GM12878 (cell line): ENCODE results near the gene CNST. TPM values are rescaled to one million over a fixed set of nuclear protein-coding genes. Genes with fewer than 3 reads are reported as not detected.

Experiments
- CHD1 ChIP-seq: IDR thresholded peaks from 2 replicates; pipeline ENCODE4 v1.6.1; 2012; ENCODE audit warnings: low read depth, low read length, improper control_type of control experiment
- CTCF ChIP-seq, 3 experiments: IDR thresholded peaks in 2 of 3; conservative IDR thresholded peaks in 1 of 3; 2 replicates each; pipeline ENCODE4 v1.5.1; 2011; ENCODE audit warnings: low read depth in 3 of 3, low read length in 3 of 3, mild to moderate bottlenecking in 3 of 3, control low read depth in 2 of 3, moderate library complexity in 2 of 3, inconsistent platforms in 1 of 3, mixed read lengths in 1 of 3; ENCODE audit not compliant: control insufficient read depth in 2 of 3, insufficient read depth in 1 of 3; ENCODE audit errors: extremely low read depth in 1 of 3
- IKZF2 ChIP-seq, 2 experiments: fragments of 450-650 bp; IDR thresholded peaks; 2 replicates each; pipeline ENCODE4 v1.6.1; 2017; ENCODE audit warnings: mild to moderate bottlenecking in 2 of 2, moderate library complexity in 2 of 2
- LARP7 ChIP-seq: fragments of 450-650 bp; IDR thresholded peaks from 2 replicates; pipeline ENCODE4 v1.6.1; 2017; ENCODE audit warnings: mild to moderate bottlenecking
- MXI1 ChIP-seq: fragments of 150-350 bp; IDR thresholded peaks from 2 replicates; pipeline ENCODE4 v1.6.1; 2011; ENCODE audit warnings: low read depth, mild to moderate bottlenecking, inconsistent platforms, low read length, improper control_type of control experiment
- SIN3A ChIP-seq: IDR thresholded peaks from 2 replicates; pipeline ENCODE4 v1.6.1; 2012; ENCODE audit warnings: low read depth, low read length, improper control_type of control experiment
- TARDBP ChIP-seq: IDR thresholded peaks from 2 replicates; pipeline ENCODE4 v1.6.1; 2016; ENCODE audit warnings: borderline replicate concordance
- ZNF384 ChIP-seq: IDR thresholded peaks from 2 replicates; pipeline ENCODE4 v1.6.1; 2012; ENCODE audit warnings: low read depth, mild to moderate bottlenecking, low read length, improper control_type of control experiment, borderline replicate concordance
- ZNF687 ChIP-seq: fragments of 450-650 bp; IDR thresholded peaks from 2 replicates; pipeline ENCODE4 v1.6.1; 2017; ENCODE audit warnings: mild to moderate bottlenecking, moderate library complexity
- polyA plus RNA-seq, 11 experiments: library from polyadenylated mRNA; depleted of rRNA in 4 of 11; unstranded in 6 of 11; stranded (reverse) in 5 of 11; fragments of >200 nt; fragmentation: Nextera tagmentation in 4 of 11; fragmentation: Illumina TruSeq in 1 of 11; extraction: Ambion mirVana in 4 of 11; extraction: Trizol in 1 of 11; gene quantifications; 1 replicate in 1 of 11; 2 replicates in 10 of 11; pipeline versions ENCODE4 v1.2.1 to v1.2.3, GENCODE V29; 2011 to 2016; ENCODE audit warnings: inconsistent platforms in 2 of 11, missing spikeins in 2 of 11, low read depth in 1 of 11
- total RNA-seq, 4 experiments: library from RNA; depleted of rRNA in 3 of 4; stranded (reverse); fragments of >200 nt in 3 of 4; fragmentation: Illumina TruSeq in 1 of 4; extraction: Trizol in 1 of 4; gene quantifications; 2 replicates each; pipeline versions ENCODE4 v1.2.1 to v1.2.3, GENCODE V29; 2013 to 2021

The CNST gene
- total and polyA plus RNA-seq, 10 of the 15 experiments (the other 5 are each of a cell fraction or from before 2014, with no cell fraction given) = 4.8 to 16.2 (median 12.3) TPM

GRCh38 chr1:246566813-246567645 is 773 bp downstream of the CNST start (continued):
- peak in 1 of 3 experiments; percentile 16; a peak in 1 of 6 replicates for TF ChIP-seq CTCF (IDR thresholded peaks at IDR 0.05 in 2 of 3, conservative IDR thresholded peaks at IDR 0.05 in 1 of 3; ENCODE audit: control insufficient read depth in 2 of 3, extremely low read depth in 1 of 3, insufficient read depth in 1 of 3, low read depth in 3 of 3, low read length in 3 of 3)
- TF ChIP-seq TARDBP = no peak
- TF ChIP-seq SIN3A = peak; percentile 43; the same call in 1 of the 2 replicates
- TF ChIP-seq LARP7 = peak; percentile 5; the same call in 1 of the 2 replicates
- TF ChIP-seq ZNF384 = no peak
- no peak for TF ChIP-seq CHD1
- no peak for TF ChIP-seq ZNF687
- peak; percentile 38 to 51; a peak in 2 of 4 replicates for TF ChIP-seq IKZF2 (IDR thresholded peaks at IDR 0.05)
- TF ChIP-seq MXI1 = peak; percentile 49; the same call in 1 of the 2 replicates
